A549 (cell line): ENCODE data around the gene CCDC34. TPM values are rescaled to one million over a fixed set of nuclear protein-coding genes. Genes with fewer than 3 reads are reported as not detected.

ENCODE experiments used
- ATAC-seq, 2 experiments: fragments of 200-7000 bp in 1 of 2; fragments of >200 bp in 1 of 2; cut with Nextera tagmentation in 1 of 2; cut with Tn5 transposase in 1 of 2; 3 replicates each; pipeline versions ENCODE4 v1.8.0 to v1.9.1; 2018 to 2020; ENCODE audit warnings: mild to moderate bottlenecking in 1 of 2, moderate library complexity in 1 of 2
- CTCF ChIA-PET: fragments of 300-600 bp; sonication (Branson Sonifier 250); formaldehyde crosslinking; extraction: SDS; loops from one replicate; lab custom pipeline; 2021; ENCODE audit warnings: antibody characterized with exemption, inconsistent platforms; lab: Yijun Ruan, JAX
- POLR2A ChIA-PET: fragments of 350-600 bp; formaldehyde crosslinking; extraction: SDS; loops from one replicate; lab custom pipeline; 2021; ENCODE audit warnings: antibody characterized with exemption, inconsistent platforms; lab: Yijun Ruan, JAX
- DNase-seq, 2 experiments: peaks; one replicate each; pipeline versions ENCODE4 v3.0.0 to v3.0.0-alpha.2; 2011 to 2016; ENCODE audit warnings: low read depth in 1 of 2, low spot score in 1 of 2
- FAIRE-seq: peaks from 2 replicates; lab custom pipeline; 2011; peaks lifted over from hg19 to GRCh38; lab: Jason Lieb, UNC
- H3K27ac ChIP-seq, 2 experiments: fragments of >200 bp; sonication (Bioruptor Twin); formaldehyde crosslinking; 3 replicates each; pipeline ENCODE4 v1.5.1; 2016 to 2017
- H3K4me1 ChIP-seq: fragments of >200 bp; sonication (Bioruptor Twin); formaldehyde crosslinking; 3 replicates; pipeline ENCODE4 v1.6.1; 2016
- H3K4me2 ChIP-seq: fragments of >200 bp; sonication (Bioruptor Twin); formaldehyde crosslinking; 3 replicates; pipeline ENCODE4 v1.6.1; 2016
- H3K4me3 ChIP-seq: fragments of >200 bp; sonication (Bioruptor Twin); formaldehyde crosslinking; 3 replicates; pipeline ENCODE4 v1.5.1; 2016
- H3K9me3 ChIP-seq: fragments of >200 bp; sonication (Bioruptor Twin); formaldehyde crosslinking; 3 replicates; pipeline ENCODE4 v1.6.1; 2016
- BHLHE40 ChIP-seq: IDR thresholded peaks from 2 replicates; pipeline ENCODE4 v1.6.1; 2012; ENCODE audit warnings: low read depth, low read length, inconsistent platforms
- CBX8 ChIP-seq: fragments of 200-600 bp; sonication (generic); IDR thresholded peaks from 2 replicates; pipeline ENCODE4 v1.6.1; 2016
- CHD4 ChIP-seq: fragments of 200-600 bp; sonication (generic); IDR thresholded peaks from 2 replicates; pipeline ENCODE4 v1.6.1; 2016; ENCODE audit warnings: antibody characterized with exemption, mild to moderate bottlenecking, borderline replicate concordance
- EHF ChIP-seq: fragments of 250-450 bp; sonication (Bioruptor Pico); IDR thresholded peaks from 2 replicates; pipeline ENCODE4 v1.5.0; 2020; ENCODE audit warnings: mild to moderate bottlenecking
- EP300 ChIP-seq, 2 experiments: fragments of >200 bp; sonication (Bioruptor Twin); formaldehyde crosslinking; IDR thresholded peaks; 2 replicates in 1 of 2; 3 replicates in 1 of 2; pipeline ENCODE4 v1.6.1; 2016 to 2017
- FOSL2 ChIP-seq, 2 experiments: fragments of 450-650 bp in 1 of 2; fragments of >200 bp in 1 of 2; sonication (Bioruptor Twin) in 1 of 2; formaldehyde crosslinking; IDR thresholded peaks; 2 replicates each; pipeline versions ENCODE4 v1.5.0 to v1.6.1; 2016 to 2020; ENCODE audit warnings: mild to moderate bottlenecking in 1 of 2, moderate library complexity in 1 of 2
- HEYL ChIP-seq: fragments of 250-450 bp; sonication (Bioruptor Pico); IDR thresholded peaks from 2 replicates; pipeline ENCODE4 v1.8.0; 2021; ENCODE audit warnings: mild to moderate bottlenecking, moderate library complexity
- KDM1A ChIP-seq: fragments of 200-600 bp; sonication (generic); IDR thresholded peaks from 2 replicates; pipeline ENCODE4 v1.6.1; 2016; ENCODE audit warnings: low read depth, mild to moderate bottlenecking
- NR3C1 ChIP-seq: fragments of >200 bp; sonication (Bioruptor Twin); formaldehyde crosslinking; IDR thresholded peaks from 3 replicates; pipeline ENCODE4 v1.6.1; 2017
- PHF8 ChIP-seq: fragments of 200-600 bp; sonication (generic); IDR thresholded peaks from 2 replicates; pipeline ENCODE4 v1.6.1; 2016; ENCODE audit warnings: low read depth, mild to moderate bottlenecking, antibody characterized with exemption, moderate library complexity, borderline replicate concordance
- POLR2AphosphoS2 ChIP-seq: conservative IDR thresholded peaks from 2 replicates; pipeline ENCODE4 v1.6.1; 2012; ENCODE audit warnings: low read length, improper control_type of control experiment, inconsistent platforms
- RAD21 ChIP-seq, 2 experiments: fragments of >200 bp in 1 of 2; sonication (Bioruptor Twin) in 1 of 2; formaldehyde crosslinking in 1 of 2; IDR thresholded peaks in 1 of 2; conservative IDR thresholded peaks in 1 of 2; 2 replicates in 1 of 2; 3 replicates in 1 of 2; pipeline ENCODE4 v1.6.1; 2012 to 2018; ENCODE audit warnings: inconsistent platforms in 1 of 2
- RFX5 ChIP-seq: fragments of 450-650 bp; IDR thresholded peaks from 2 replicates; pipeline ENCODE4 v1.7.1; 2014; ENCODE audit warnings: antibody characterized with exemption, mild to moderate bottlenecking, moderate library complexity
- SMC3 ChIP-seq: fragments of >200 bp; sonication (Bioruptor Twin); formaldehyde crosslinking; IDR thresholded peaks from 3 replicates; pipeline ENCODE4 v1.6.1; 2018; ENCODE audit warnings: inconsistent platforms
- ZFP36 ChIP-seq: fragments of 450-650 bp; IDR thresholded peaks from 2 replicates; pipeline ENCODE4 v1.6.1; 2014; ENCODE audit warnings: borderline replicate concordance; ENCODE audit not compliant: partially characterized antibody
- ZNF302 ChIP-seq: fragments of 250-450 bp; sonication (Bioruptor Pico); IDR thresholded peaks from 2 replicates; pipeline ENCODE4 v1.9.0; 2021; ENCODE audit warnings: inconsistent platforms, mild to moderate bottlenecking, moderate library complexity
- WGBS: methylation state at CpG from one replicate; pipeline ENCODE4 v1.1.6; 2017; ENCODE audit errors: missing lambda C conversion rate; 5-methylcytosine and 5-hydroxymethylcytosine counted together
- polyA plus RNA-seq, 4 experiments: library from polyadenylated mRNA; depleted of rRNA in 3 of 4; stranded (reverse); fragments of >200 nt; fragmentation: RNase III in 1 of 4; extraction: RNeasy Plus Mini Kit Qiagen cat#74134 plus additional on column Dnase treatment in 1 of 4; gene quantifications; 2 replicates in 3 of 4; 3 replicates in 1 of 4; pipeline ENCODE4 v1.2.3, GENCODE V29; 2011 to 2017
- TF ChIP-seq, protein P1 (sequence below): fragments of >200 bp; sonication (Bioruptor Twin); formaldehyde crosslinking; IDR thresholded peaks from 3 replicates; pipeline ENCODE4 v1.5.1; 2016
- TF ChIP-seq, protein P2 (sequence below): fragments of 450-650 bp; IDR thresholded peaks from 2 replicates; pipeline ENCODE4 v1.6.1; 2014; ENCODE audit warnings: antibody characterized with exemption
- TF ChIP-seq, protein P3 (sequence below): fragments of 150-350 bp; IDR thresholded peaks from 2 replicates; pipeline ENCODE4 v1.6.1; 2014; ENCODE audit warnings: low read depth, mild to moderate bottlenecking, low read length
- TF ChIP-seq, protein P4 (sequence below): fragments of 250-450 bp; sonication (Bioruptor Pico); IDR thresholded peaks from 2 replicates; pipeline ENCODE4 v1.5.0; 2020; ENCODE audit warnings: low read depth, mild to moderate bottlenecking, moderate library complexity
- TF ChIP-seq, protein P5 (sequence below): IDR thresholded peaks from 2 replicates; pipeline ENCODE4 v1.6.1; 2012; ENCODE audit warnings: low read depth, borderline replicate concordance

Gene CCDC34
- polyA plus RNA-seq, 2 of the 4 experiments (the other 2 are of a cell fraction), result 32.0 to 35.9 TPM

DNA sequence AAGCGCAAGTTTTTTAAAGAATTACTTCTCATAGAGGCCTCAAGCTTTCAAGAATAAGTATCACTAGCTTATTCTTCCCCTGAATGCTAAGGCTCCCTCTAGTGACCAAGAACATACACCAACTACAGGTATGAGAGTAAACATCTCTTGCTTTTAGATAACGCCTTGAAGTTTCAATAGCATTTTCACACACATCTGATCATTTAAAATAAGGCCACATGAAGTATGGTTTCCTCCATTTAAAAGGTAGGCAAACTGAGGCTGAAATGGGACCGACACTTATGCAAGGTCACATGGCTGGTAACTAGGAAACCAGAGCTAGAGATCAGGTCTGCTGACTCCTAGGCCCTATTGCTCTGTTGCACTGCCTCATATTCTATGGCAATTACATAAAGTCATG lies 66.5 kb downstream of the CCDC34 start:
- CTCF ChIA-PET, result interaction anchor here (0.6 to 12.7 kb wide), 40 partner anchors 9 to 541 kb away, joined by 3 to 126 read pairs (median 5); partner anchors contain the start of gene CCDC34
- POLR2A ChIA-PET, result interaction anchor here (1.0 kb wide), 1 partner anchor 63 kb away, joined by 8 read pairs; no protein-coding TSS in a partner anchor
- TF ChIP-seq KDM1A (no peak), SMC3 (peak; percentile 88), CHD4 (no peak), POLR2AphosphoS2 (no peak), RFX5 (no peak), EP300 (IDR thresholded peaks at IDR 0.05) (no peak), RAD21 (conservative IDR thresholded peaks at IDR 0.05 in 1 of 2, IDR thresholded peaks at IDR 0.05 in 1 of 2) (peak; percentile 81)
- TF ChIP-seq, protein P1, sequence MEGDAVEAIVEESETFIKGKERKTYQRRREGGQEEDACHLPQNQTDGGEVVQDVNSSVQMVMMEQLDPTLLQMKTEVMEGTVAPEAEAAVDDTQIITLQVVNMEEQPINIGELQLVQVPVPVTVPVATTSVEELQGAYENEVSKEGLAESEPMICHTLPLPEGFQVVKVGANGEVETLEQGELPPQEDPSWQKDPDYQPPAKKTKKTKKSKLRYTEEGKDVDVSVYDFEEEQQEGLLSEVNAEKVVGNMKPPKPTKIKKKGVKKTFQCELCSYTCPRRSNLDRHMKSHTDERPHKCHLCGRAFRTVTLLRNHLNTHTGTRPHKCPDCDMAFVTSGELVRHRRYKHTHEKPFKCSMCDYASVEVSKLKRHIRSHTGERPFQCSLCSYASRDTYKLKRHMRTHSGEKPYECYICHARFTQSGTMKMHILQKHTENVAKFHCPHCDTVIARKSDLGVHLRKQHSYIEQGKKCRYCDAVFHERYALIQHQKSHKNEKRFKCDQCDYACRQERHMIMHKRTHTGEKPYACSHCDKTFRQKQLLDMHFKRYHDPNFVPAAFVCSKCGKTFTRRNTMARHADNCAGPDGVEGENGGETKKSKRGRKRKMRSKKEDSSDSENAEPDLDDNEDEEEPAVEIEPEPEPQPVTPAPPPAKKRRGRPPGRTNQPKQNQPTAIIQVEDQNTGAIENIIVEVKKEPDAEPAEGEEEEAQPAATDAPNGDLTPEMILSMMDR, result peak; percentile 79
- peaks cover 9% of the 10 kb centered on the region for H3K9me3 ChIP-seq
- H3K27ac ChIP-seq, result no peak overlapping the region
- no peaks in the 10 kb centered on the region for H3K4me1 ChIP-seq
- DNase-seq (peak; percentile 36 to 72), FAIRE-seq (peak; percentile 88), ATAC-seq (peak; percentile 77 to 96; a peak in 5 of 6 replicates)
- WGBS, result 42% methylated on average over 3 of the region's 3 CpGs
- H3K4me2 ChIP-seq, result no peak overlapping the region
- no peak overlapping the region for H3K4me3 ChIP-seq

DNA sequence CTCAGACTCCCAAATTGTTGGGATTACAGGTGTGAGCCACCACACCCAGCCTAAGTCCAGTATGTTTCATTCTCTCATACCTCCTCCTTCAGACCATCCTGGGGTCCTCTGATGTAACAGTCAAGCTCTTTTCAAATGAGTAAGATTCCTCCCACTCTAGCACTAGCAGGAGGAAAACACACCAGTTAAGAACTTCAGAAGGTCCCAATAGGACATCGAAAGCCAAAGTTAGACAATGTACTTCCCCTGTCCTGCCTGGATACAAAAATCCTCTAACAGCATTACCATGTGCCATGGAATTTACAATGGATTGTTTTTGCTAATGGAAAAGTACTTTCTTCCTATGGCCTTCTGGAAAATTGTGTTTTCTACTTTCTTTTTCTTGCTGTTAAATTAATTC lies 67.1 kb downstream of the CCDC34 start:
- no peaks in the 10 kb centered on the region for H3K4me1 ChIP-seq
- ChIA-PET CTCF (interaction anchor here (0.6 to 12.7 kb wide), 39 partner anchors 10 to 540 kb away, joined by 3 to 126 read pairs (median 5); partner anchors contain the start of gene CCDC34), POLR2A (interaction anchor here (1.0 kb wide), 1 partner anchor 62 kb away, joined by 8 read pairs; no protein-coding TSS in a partner anchor)
- TF ChIP-seq, protein P2, sequence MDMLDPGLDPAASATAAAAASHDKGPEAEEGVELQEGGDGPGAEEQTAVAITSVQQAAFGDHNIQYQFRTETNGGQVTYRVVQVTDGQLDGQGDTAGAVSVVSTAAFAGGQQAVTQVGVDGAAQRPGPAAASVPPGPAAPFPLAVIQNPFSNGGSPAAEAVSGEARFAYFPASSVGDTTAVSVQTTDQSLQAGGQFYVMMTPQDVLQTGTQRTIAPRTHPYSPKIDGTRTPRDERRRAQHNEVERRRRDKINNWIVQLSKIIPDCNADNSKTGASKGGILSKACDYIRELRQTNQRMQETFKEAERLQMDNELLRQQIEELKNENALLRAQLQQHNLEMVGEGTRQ, result no peak
- no peak for TF ChIP-seq RFX5
- TF ChIP-seq, protein P3, sequence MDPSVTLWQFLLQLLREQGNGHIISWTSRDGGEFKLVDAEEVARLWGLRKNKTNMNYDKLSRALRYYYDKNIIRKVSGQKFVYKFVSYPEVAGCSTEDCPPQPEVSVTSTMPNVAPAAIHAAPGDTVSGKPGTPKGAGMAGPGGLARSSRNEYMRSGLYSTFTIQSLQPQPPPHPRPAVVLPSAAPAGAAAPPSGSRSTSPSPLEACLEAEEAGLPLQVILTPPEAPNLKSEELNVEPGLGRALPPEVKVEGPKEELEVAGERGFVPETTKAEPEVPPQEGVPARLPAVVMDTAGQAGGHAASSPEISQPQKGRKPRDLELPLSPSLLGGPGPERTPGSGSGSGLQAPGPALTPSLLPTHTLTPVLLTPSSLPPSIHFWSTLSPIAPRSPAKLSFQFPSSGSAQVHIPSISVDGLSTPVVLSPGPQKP, result no peak
- H3K4me3 ChIP-seq, result no peak overlapping the region
- DNase-seq (no peak), FAIRE-seq (no peak), ATAC-seq (no peak)
- 100% methylated on average over 1 of the region's 1 CpG for WGBS
- peaks cover 14% of the 10 kb centered on the region for H3K9me3 ChIP-seq
- H3K27ac ChIP-seq, result peak overlapping the region in 1 of 2 experiments; percentile 45; a peak in 1 of 6 replicates
- no peak overlapping the region for H3K4me2 ChIP-seq

DNA sequence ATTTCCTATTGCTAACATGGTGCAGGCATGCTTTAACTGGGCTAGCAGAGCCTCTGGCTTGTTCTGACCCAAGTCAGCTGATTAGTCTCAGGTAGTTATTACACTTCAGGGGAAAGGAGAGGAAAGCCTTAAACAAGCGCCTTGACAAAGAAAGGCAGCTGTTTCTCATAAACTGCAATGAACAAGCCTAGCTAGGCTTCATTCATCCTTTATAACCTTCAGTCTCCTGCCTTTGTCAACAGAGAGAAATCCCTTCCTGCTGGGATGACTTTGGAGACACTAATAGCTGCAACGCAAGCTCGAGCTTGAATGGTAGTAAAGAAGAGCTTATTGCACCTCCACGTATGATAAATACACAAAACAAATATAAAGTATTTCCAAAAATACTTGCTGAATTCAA lies 68.4 kb downstream of the CCDC34 start:
- no peak for TF ChIP-seq FOSL2 (IDR thresholded peaks at IDR 0.05)
- no peak for TF ChIP-seq FOSL2 (CRISPR knock-in tag; IDR thresholded peaks at IDR 0.05)
- TF ChIP-seq ZFP36, result no peak
- TF ChIP-seq, protein P1, result no peak
- TF ChIP-seq, protein P4, sequence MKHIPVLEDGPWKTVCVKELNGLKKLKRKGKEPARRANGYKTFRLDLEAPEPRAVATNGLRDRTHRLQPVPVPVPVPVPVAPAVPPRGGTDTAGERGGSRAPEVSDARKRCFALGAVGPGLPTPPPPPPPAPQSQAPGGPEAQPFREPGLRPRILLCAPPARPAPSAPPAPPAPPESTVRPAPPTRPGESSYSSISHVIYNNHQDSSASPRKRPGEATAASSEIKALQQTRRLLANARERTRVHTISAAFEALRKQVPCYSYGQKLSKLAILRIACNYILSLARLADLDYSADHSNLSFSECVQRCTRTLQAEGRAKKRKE, result no peak
- TF ChIP-seq ZNF302 (CRISPR knock-in tag), result no peak
- TF ChIP-seq NR3C1, result no peak
- TF ChIP-seq EHF (CRISPR knock-in tag), result no peak
- no peak for TF ChIP-seq CBX8
- no peak for TF ChIP-seq PHF8
- TF ChIP-seq EP300 (IDR thresholded peaks at IDR 0.05), result no peak
- TF ChIP-seq, protein P5, sequence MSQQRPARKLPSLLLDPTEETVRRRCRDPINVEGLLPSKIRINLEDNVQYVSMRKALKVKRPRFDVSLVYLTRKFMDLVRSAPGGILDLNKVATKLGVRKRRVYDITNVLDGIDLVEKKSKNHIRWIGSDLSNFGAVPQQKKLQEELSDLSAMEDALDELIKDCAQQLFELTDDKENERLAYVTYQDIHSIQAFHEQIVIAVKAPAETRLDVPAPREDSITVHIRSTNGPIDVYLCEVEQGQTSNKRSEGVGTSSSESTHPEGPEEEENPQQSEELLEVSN, result no peak
- no peak for TF ChIP-seq BHLHE40
- TF ChIP-seq RAD21 (conservative IDR thresholded peaks at IDR 0.05 in 1 of 2, IDR thresholded peaks at IDR 0.05 in 1 of 2), result no peak
- no peak for TF ChIP-seq HEYL (CRISPR knock-in tag)
- POLR2A ChIA-PET, result interaction anchor here (1.0 kb wide), 1 partner anchor 93 kb away, joined by 3 read pairs; no protein-coding TSS in a partner anchor
- Histone ChIP-seq H3K9me3 (peaks cover 21% of the 10 kb centered on the region), H3K4me2 (no peak overlapping the region), H3K27ac (0 out of 6 replicates have a peak overlapping the region, but pooled peaks of 1 of the 2 experiments have one; percentile 16), H3K4me1 (no peaks in the 10 kb centered on the region), H3K4me3 (no peak overlapping the region)
- whole genome bisulfite sequencing, result 73% methylated on average over 4 of the region's 4 CpGs
- FAIRE-seq (no peak), DNase-seq (no peak), ATAC-seq (no peak)
- CTCF ChIA-PET, result interaction anchor here (0.8 to 12.7 kb wide), 6 partner anchors 10 to 191 kb away, joined by 3 to 126 read pairs (median 40); no protein-coding TSS in a partner anchor
